HG02678 (cell line): ENCODE results near the gene CHCHD6.

ENCODE experiments used
- ATAC-seq: cut with Tn5 transposase; IDR thresholded peaks from one replicate; pipeline ENCODE4 v1.9.1; 2021; ENCODE audit warnings: mild to moderate bottlenecking, moderate library complexity; ENCODE audit not compliant: unreplicated experiment

Gene CHCHD6

GRCh38 chr3:126889276-126890201 is 185.5 kb downstream of the CHCHD6 start:
- ATAC-seq = no peak

- no peak for ATAC-seq
Measured at GRCh38 chr3:126891141-126891540, 187.1 kb downstream of the CHCHD6 start.

GRCh38 chr3:126891791-126892190 is 187.8 kb downstream of the CHCHD6 start:
- ATAC-seq = no peak

GRCh38 chr3:126893651-126894050 is 189.6 kb downstream of the CHCHD6 start:
- ATAC-seq = no peak

- no peak for ATAC-seq
Measured at GRCh38 chr3:126894475-126894874, 190.4 kb downstream of the CHCHD6 start.

GRCh38 chr3:126895178-126896066 is 191.4 kb downstream of the CHCHD6 start:
- ATAC-seq = no peak

GRCh38 chr3:126896067-126896441 is 192.0 kb downstream of the CHCHD6 start:
- ATAC-seq = no peak

GRCh38 chr3:126896968-126897367 is 192.9 kb downstream of the CHCHD6 start:
- ATAC-seq = no peak

- no peak for ATAC-seq
Measured at GRCh38 chr3:126897943-126898342, 193.9 kb downstream of the CHCHD6 start.

- ATAC-seq = no peak
Measured at GRCh38 chr3:126900859-126901540, 197.0 kb downstream of the CHCHD6 start.

GRCh38 chr3:126901631-126902030 is 197.6 kb downstream of the CHCHD6 start:
- ATAC-seq = no peak

- no peak for ATAC-seq
Measured at GRCh38 chr3:126903521-126903920, 199.5 kb downstream of the CHCHD6 start.

- ATAC-seq = no peak
Measured at GRCh38 chr3:126907557-126907956, 203.5 kb downstream of the CHCHD6 start.

GRCh38 chr3:126908752-126909275 is 204.8 kb downstream of the CHCHD6 start:
- ATAC-seq = no peak

GRCh38 chr3:126910231-126910630 is 206.2 kb downstream of the CHCHD6 start:
- ATAC-seq = no peak

GRCh38 chr3:126911162-126912026 is 207.4 kb downstream of the CHCHD6 start:
- ATAC-seq = peak; percentile 95

GRCh38 chr3:126912027-126912422 is 208.0 kb downstream of the CHCHD6 start:
- ATAC-seq = no peak

- no peak for ATAC-seq
Measured at GRCh38 chr3:126912491-126913195, 208.6 kb downstream of the CHCHD6 start.

- ATAC-seq = no peak
Measured at GRCh38 chr3:126913524-126913923, 209.5 kb downstream of the CHCHD6 start.
